BE2C (cell line): ENCODE results near the gene GARIN3.
"Not testable (repeated sequence)": the region's sequence is repeated elsewhere in the genome, so short reads cannot be mapped to it uniquely, and the experiment has no call there.

Experiments
- DNase-seq: peaks from one replicate; pipeline ENCODE4 v3.0.0-alpha.2; 2020
- H3K27me3 ChIP-seq: fragments of 250-450 bp; sonication (Bioruptor Pico); 2 replicates; pipeline ENCODE4 v1.5.1; 2020; ENCODE audit warnings: mild to moderate bottlenecking
- H3K36me3 ChIP-seq: fragments of 250-450 bp; sonication (Bioruptor Pico); 2 replicates; pipeline ENCODE4 v1.5.1; 2020; ENCODE audit warnings: mild to moderate bottlenecking
- H3K4me1 ChIP-seq: fragments of 250-450 bp; sonication (Bioruptor Pico); 2 replicates; pipeline ENCODE4 v1.5.1; 2020
- H3K4me3 ChIP-seq: 2 replicates; pipeline ENCODE4 v1.5.1; 2011; ENCODE audit warnings: low read depth, low read length
- H3K9me3 ChIP-seq: fragments of 250-450 bp; sonication (Bioruptor Pico); 2 replicates; pipeline ENCODE4 v1.5.1; 2020
- TF ChIP-seq, protein P1 (sequence below): IDR thresholded peaks from 2 replicates; pipeline ENCODE4 v1.5.1; 2012; ENCODE audit warnings: mild to moderate bottlenecking, low read depth, low read length

The GARIN3 gene

DNA sequence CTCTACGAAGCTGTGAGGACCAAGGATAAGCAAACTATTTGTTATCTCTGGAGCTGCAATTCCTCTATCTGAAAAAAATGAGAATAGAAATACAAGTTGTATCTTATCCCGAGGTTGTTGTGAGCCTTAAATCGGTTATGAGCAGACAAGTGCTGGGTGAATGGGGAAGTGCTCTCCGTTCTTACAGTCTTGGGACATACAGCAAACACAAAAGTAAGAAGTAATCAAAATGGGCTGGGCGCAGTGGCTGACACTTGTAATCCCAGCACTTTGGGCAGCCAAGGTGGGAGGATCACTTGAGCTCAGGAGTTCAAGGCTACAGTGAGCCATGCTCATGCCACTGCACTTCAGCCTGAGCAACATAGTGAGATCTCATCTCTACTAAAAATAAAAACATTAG, 46.2 kb upstream of the GARIN3 start:
- peaks cover 3% of the 10 kb centered on the region; the same call in 1 of the 2 replicates for H3K27me3 ChIP-seq
- TF ChIP-seq, protein P1, sequence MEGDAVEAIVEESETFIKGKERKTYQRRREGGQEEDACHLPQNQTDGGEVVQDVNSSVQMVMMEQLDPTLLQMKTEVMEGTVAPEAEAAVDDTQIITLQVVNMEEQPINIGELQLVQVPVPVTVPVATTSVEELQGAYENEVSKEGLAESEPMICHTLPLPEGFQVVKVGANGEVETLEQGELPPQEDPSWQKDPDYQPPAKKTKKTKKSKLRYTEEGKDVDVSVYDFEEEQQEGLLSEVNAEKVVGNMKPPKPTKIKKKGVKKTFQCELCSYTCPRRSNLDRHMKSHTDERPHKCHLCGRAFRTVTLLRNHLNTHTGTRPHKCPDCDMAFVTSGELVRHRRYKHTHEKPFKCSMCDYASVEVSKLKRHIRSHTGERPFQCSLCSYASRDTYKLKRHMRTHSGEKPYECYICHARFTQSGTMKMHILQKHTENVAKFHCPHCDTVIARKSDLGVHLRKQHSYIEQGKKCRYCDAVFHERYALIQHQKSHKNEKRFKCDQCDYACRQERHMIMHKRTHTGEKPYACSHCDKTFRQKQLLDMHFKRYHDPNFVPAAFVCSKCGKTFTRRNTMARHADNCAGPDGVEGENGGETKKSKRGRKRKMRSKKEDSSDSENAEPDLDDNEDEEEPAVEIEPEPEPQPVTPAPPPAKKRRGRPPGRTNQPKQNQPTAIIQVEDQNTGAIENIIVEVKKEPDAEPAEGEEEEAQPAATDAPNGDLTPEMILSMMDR: no peak
- H3K4me1 ChIP-seq: no peaks in the 10 kb centered on the region
- H3K4me3 ChIP-seq: no peak overlapping the region
- no peaks in the 10 kb centered on the region for H3K36me3 ChIP-seq
- no peak for DNase-seq
- no peaks in the 10 kb centered on the region; the same call in 1 of the 2 replicates for H3K9me3 ChIP-seq

DNA sequence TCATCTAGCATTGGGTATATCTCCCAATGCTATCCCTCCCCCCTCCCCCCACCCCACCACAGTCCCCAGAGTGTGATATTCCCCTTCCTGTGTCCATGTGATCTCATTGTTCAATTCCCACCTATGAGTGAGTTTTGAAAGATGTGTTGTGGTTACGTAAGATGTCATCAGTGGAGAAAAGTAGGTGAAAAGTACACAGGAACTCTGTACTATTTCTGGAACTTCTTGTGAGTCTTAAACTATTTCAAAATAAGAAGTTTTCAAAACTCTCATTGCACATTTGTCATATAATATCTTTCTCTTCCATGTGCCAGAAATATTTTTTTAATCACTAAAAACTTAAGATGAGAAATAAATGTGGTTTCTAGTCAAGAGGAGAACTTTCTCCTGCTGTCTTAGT, 44.6 kb upstream of the GARIN3 start:
- H3K4me3 ChIP-seq, H3K36me3 ChIP-seq, DNase-seq, H3K9me3 ChIP-seq, H3K4me1 ChIP-seq, H3K27me3 ChIP-seq: not testable (repeated sequence)

DNA sequence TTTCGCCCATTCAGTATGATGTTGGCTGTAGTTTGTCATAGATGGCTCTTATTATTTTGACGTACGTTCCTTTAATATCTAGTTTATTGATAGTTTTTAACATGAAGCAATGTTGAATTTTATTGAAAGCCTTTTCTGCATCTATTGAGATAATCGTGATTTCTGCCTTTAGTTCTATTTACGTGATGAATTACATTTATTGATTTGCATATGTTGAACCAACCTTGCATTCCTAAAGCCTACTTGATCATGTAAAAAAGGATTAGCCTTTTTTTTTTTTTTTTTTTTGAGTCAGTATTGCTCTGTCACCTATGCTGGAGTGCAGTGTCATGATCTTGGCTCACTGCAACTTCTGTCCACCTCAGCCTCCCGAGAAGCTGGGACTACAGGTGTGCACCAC, 39.6 kb upstream of the GARIN3 start:
- H3K36me3 ChIP-seq: no peaks in the 10 kb centered on the region
- no peak for DNase-seq
- no peak overlapping the region for H3K4me3 ChIP-seq
- H3K9me3 ChIP-seq: no peaks in the 10 kb centered on the region; the same call in none of the 2 replicates
- H3K27me3 ChIP-seq: no peaks in the 10 kb centered on the region; the same call in 1 of the 2 replicates
- TF ChIP-seq, protein P1: no peak
- no peaks in the 10 kb centered on the region for H3K4me1 ChIP-seq

DNA sequence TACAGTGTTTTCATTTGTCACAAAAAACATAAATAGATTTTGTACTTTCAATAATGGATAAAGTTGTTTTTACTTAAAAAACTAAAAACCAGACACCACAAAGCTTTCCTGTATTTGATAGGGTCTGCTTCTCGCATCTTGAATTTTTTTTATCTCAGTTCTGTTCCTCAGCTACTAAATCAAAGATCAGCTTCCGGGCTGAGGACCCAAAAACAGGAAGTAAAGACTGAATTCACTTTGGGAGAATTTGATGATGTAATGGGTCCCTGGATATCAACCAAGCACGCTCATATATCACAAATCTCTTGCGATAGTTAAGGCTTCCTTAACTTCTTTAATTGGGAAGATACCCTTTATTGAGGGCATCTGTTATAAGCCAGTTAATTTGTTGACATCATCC, 38.7 kb upstream of the GARIN3 start:
- DNase-seq: no peak
- Histone ChIP-seq H3K36me3 (no peaks in the 10 kb centered on the region), H3K9me3 (no peaks in the 10 kb centered on the region; the same call in none of the 2 replicates), H3K4me3 (no peak overlapping the region), H3K27me3 (no peaks in the 10 kb centered on the region; the same call in 1 of the 2 replicates), H3K4me1 (no peaks in the 10 kb centered on the region)
- TF ChIP-seq, protein P1: no peak

DNA sequence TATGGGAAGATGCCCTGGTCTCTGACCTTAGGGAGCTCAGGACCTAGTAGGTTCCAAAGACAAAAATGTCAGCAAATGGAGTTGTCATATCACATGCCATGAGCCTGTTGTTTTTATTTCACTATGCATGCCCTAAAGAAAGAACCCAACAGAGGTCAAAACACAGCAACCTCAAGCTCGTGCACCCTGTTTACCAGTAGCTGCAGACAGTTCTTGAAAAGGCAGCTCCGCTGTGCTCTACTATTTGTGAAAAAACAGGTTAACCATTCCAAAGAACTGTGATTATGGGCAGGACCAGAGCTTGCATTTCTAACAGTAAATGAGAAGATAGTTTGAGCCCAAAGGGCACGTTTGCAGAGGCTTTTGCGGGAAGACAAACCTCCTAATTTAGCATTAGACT, 37.4 kb upstream of the GARIN3 start:
- DNase-seq: no peak
- no peak overlapping the region for H3K4me3 ChIP-seq

DNA sequence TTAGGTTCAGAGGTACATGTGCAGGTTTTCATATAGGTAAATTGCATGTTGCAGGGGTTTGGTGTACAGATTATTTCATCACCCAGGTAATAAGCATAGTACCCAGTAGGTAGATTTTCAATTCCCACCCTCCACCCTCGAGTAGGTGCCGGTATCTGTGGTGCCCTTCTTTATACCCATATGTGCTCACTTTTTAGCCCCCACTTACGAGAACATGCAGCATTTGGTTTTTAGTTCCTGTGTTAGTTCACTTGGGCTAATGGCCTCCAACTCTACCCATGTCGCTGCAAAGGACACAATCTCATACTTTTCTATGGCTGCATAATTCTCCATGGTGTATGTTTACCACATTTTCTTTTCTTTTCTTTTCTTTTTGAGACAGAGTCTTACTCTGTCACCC, 35.8 kb upstream of the GARIN3 start:
- Histone ChIP-seq H3K36me3 (no peaks in the 10 kb centered on the region), H3K4me1 (no peaks in the 10 kb centered on the region), H3K4me3 (no peak overlapping the region), H3K9me3 (no peaks in the 10 kb centered on the region; the same call in 1 of the 2 replicates), H3K27me3 (no peaks in the 10 kb centered on the region; the same call in 1 of the 2 replicates)
- DNase-seq: no peak
- TF ChIP-seq, protein P1: no peak

More for the DNA sequence above, 37.4 kb upstream of the GARIN3 start:
- Histone ChIP-seq H3K9me3 (no peaks in the 10 kb centered on the region; the same call in none of the 2 replicates), H3K36me3 (no peaks in the 10 kb centered on the region), H3K4me1 (no peaks in the 10 kb centered on the region), H3K27me3 (no peaks in the 10 kb centered on the region; the same call in 1 of the 2 replicates)
- TF ChIP-seq, protein P1: no peak
